Measurements from ENCODE around the gene SYT1. TPM values are rescaled to one million over a fixed set of nuclear protein-coding genes. Genes with fewer than 3 reads are reported as not detected.

SYT1 gene
- total RNA-seq, 1 donor from 2014 or later, result 33.2 TPM

- Histone ChIP-seq H3K9ac (ENCODE audit: low read length) (no peak overlapping the region), H4K20me1 (ENCODE audit: insufficient read depth, low read length) (no peaks in the 10 kb centered on the region), H3K4me2 (ENCODE audit: low read length) (no peak overlapping the region), H3K4me1 (ENCODE audit: insufficient read depth, low read length) (no peaks in the 10 kb centered on the region), H3K4me3 (ENCODE audit: insufficient read depth, low read depth, low read length) (no peak overlapping the region), H3K27me3 (ENCODE audit: insufficient read depth, low read length) (no peaks in the 10 kb centered on the region), H3K36me3 (ENCODE audit: insufficient read depth, low read length) (no peaks in the 10 kb centered on the region), H3K27ac (ENCODE audit: low read depth, low read length) (no peak overlapping the region), H2AFZ (ENCODE audit: low read depth, low read length) (no peak overlapping the region), H3K79me2 (ENCODE audit: insufficient read depth, low read length) (no peaks in the 10 kb centered on the region), H3K9me3 (ENCODE audit: insufficient read depth, low read depth, low read length) (no peaks in the 10 kb centered on the region)
- FAIRE-seq (no peak), DNase-seq (ENCODE audit: low read depth) (no peak)
- H3K9me3 Mint-ChIP-seq (ENCODE audit: unreplicated experiment), result no peaks in the 10 kb centered on the region
- peaks cover 5% of the 10 kb centered on the region for H3K4me1 Mint-ChIP-seq (ENCODE audit: low read depth, unreplicated experiment)
- H3K4me3 Mint-ChIP-seq (ENCODE audit: unreplicated experiment), result no peak overlapping the region
- H3K36me3 Mint-ChIP-seq (ENCODE audit: low read depth, unreplicated experiment), result peaks cover 2% of the 10 kb centered on the region
- no peak overlapping the region for H3K27ac Mint-ChIP-seq (ENCODE audit: unreplicated experiment)
- no peak for TF ChIP-seq EZH2 (IDR thresholded peaks at IDR 0.05; ENCODE audit: insufficient read depth, low read length)
- no peak for TF ChIP-seq CTCF (IDR thresholded peaks at IDR 0.05; ENCODE audit: insufficient read depth, low read depth, low read length)
- H3K27me3 Mint-ChIP-seq (ENCODE audit: low read depth, unreplicated experiment), result no peaks in the 10 kb centered on the region
These were observed 495.7 kb downstream of the SYT1 start for GRCh38 chr12:79360286-79360685.

- H3K4me1 Mint-ChIP-seq (ENCODE audit: low read depth, unreplicated experiment), result peaks cover 5% of the 10 kb centered on the region
- no peaks in the 10 kb centered on the region for H3K27me3 Mint-ChIP-seq (ENCODE audit: low read depth, unreplicated experiment)
- Histone ChIP-seq H3K4me3 (ENCODE audit: insufficient read depth, low read depth, low read length) (no peak overlapping the region), H3K27ac (ENCODE audit: low read depth, low read length) (no peak overlapping the region), H3K4me1 (ENCODE audit: insufficient read depth, low read length) (no peaks in the 10 kb centered on the region), H3K9me3 (ENCODE audit: insufficient read depth, low read depth, low read length) (no peaks in the 10 kb centered on the region), H4K20me1 (ENCODE audit: insufficient read depth, low read length) (no peaks in the 10 kb centered on the region), H3K79me2 (ENCODE audit: insufficient read depth, low read length) (no peaks in the 10 kb centered on the region), H2AFZ (ENCODE audit: low read depth, low read length) (no peak overlapping the region), H3K27me3 (ENCODE audit: insufficient read depth, low read length) (no peaks in the 10 kb centered on the region), H3K36me3 (ENCODE audit: insufficient read depth, low read length) (no peaks in the 10 kb centered on the region), H3K4me2 (ENCODE audit: low read length) (no peak overlapping the region), H3K9ac (ENCODE audit: low read length) (no peak overlapping the region)
- H3K36me3 Mint-ChIP-seq (ENCODE audit: low read depth, unreplicated experiment), result peaks cover 2% of the 10 kb centered on the region
- FAIRE-seq (no peak), DNase-seq (ENCODE audit: low read depth) (no peak)
- no peak overlapping the region for H3K4me3 Mint-ChIP-seq (ENCODE audit: unreplicated experiment)
- H3K9me3 Mint-ChIP-seq (ENCODE audit: unreplicated experiment), result no peaks in the 10 kb centered on the region
- H3K27ac Mint-ChIP-seq (ENCODE audit: unreplicated experiment), result no peak overlapping the region
- TF ChIP-seq EZH2 (IDR thresholded peaks at IDR 0.05; ENCODE audit: insufficient read depth, low read length) (no peak), CTCF (IDR thresholded peaks at IDR 0.05; ENCODE audit: insufficient read depth, low read depth, low read length) (no peak)
These were observed 496.4 kb downstream of the SYT1 start for GRCh38 chr12:79360936-79361335.

GRCh38 chr12:79364197-79364596, 499.6 kb downstream of the SYT1 start:
- no peaks in the 10 kb centered on the region for H4K20me1 ChIP-seq (ENCODE audit: insufficient read depth, low read length)
- no peak overlapping the region for H3K4me2 ChIP-seq (ENCODE audit: low read length)
- no peak for FAIRE-seq
- DNase-seq (ENCODE audit: low read depth), result peak; percentile 34
- no peak overlapping the region for H3K4me3 ChIP-seq (ENCODE audit: insufficient read depth, low read depth, low read length)
- Mint-ChIP-seq H3K36me3 (ENCODE audit: low read depth, unreplicated experiment) (peaks cover 2% of the 10 kb centered on the region), H3K9me3 (ENCODE audit: unreplicated experiment) (no peaks in the 10 kb centered on the region), H3K4me3 (ENCODE audit: unreplicated experiment) (no peak overlapping the region), H3K4me1 (ENCODE audit: low read depth, unreplicated experiment) (peaks cover 2% of the 10 kb centered on the region), H3K27me3 (ENCODE audit: low read depth, unreplicated experiment) (no peaks in the 10 kb centered on the region), H3K27ac (ENCODE audit: unreplicated experiment) (no peak overlapping the region)
- no peak overlapping the region for H3K27ac ChIP-seq (ENCODE audit: low read depth, low read length)
- H3K79me2 ChIP-seq (ENCODE audit: insufficient read depth, low read length), result no peaks in the 10 kb centered on the region
- H3K9ac ChIP-seq (ENCODE audit: low read length), result no peak overlapping the region
- no peaks in the 10 kb centered on the region for H3K4me1 ChIP-seq (ENCODE audit: insufficient read depth, low read length)
- H2AFZ ChIP-seq (ENCODE audit: low read depth, low read length), result no peak overlapping the region
- no peaks in the 10 kb centered on the region for H3K27me3 ChIP-seq (ENCODE audit: insufficient read depth, low read length)
- TF ChIP-seq CTCF (IDR thresholded peaks at IDR 0.05; ENCODE audit: insufficient read depth, low read depth, low read length) (no peak), EZH2 (IDR thresholded peaks at IDR 0.05; ENCODE audit: insufficient read depth, low read length) (no peak)
- H3K9me3 ChIP-seq (ENCODE audit: insufficient read depth, low read depth, low read length), result no peaks in the 10 kb centered on the region
- no peaks in the 10 kb centered on the region for H3K36me3 ChIP-seq (ENCODE audit: insufficient read depth, low read length)

Data from astrocyte (in vitro differentiated cells and primary cell).